ENCODE measurements around the gene FRMPD2.
"Not testable (repeated sequence)": the region's sequence is repeated elsewhere in the genome, so short reads cannot be mapped to it uniquely, and the experiment has no call there.

The FRMPD2 gene

GRCh38 chr10:48231699-48232315 is 42.7 kb downstream of the FRMPD2 start:
- DNase-seq (ENCODE audit: low read depth, low spot score) = no peak
- Histone ChIP-seq H3K9ac (ENCODE audit: insufficient read length, low read depth) (no peak overlapping the region), H3K4me3 (ENCODE audit: insufficient read length, low read depth) (no peak overlapping the region), H3K4me1 (ENCODE audit: insufficient read depth, insufficient read length) (no peaks in the 10 kb centered on the region), H3K9me3 (ENCODE audit: insufficient read depth, low read length) (no peaks in the 10 kb centered on the region), H3K27me3 (ENCODE audit: insufficient read depth, insufficient read length) (no peaks in the 10 kb centered on the region), H3K36me3 (ENCODE audit: insufficient read depth, insufficient read length, low read length) (no peaks in the 10 kb centered on the region)
- TF ChIP-seq SUZ12 (IDR thresholded peaks at IDR 0.05; ENCODE audit: extremely low read depth, insufficient read depth, insufficient read length) (no peak), ZNF274 (IDR thresholded peaks at IDR 0.05; ENCODE audit: low read depth, low read length) (no peak), YY1 (IDR thresholded peaks at IDR 0.05; ENCODE audit: insufficient read depth, insufficient read length) (no peak)

GRCh38 chr10:48231178-48231577 is 43.3 kb downstream of the FRMPD2 start:
- no peaks in the 10 kb centered on the region for H3K4me1 ChIP-seq (ENCODE audit: insufficient read depth, insufficient read length)
- no peaks in the 10 kb centered on the region for H3K27me3 ChIP-seq (ENCODE audit: insufficient read depth, insufficient read length)
- no peaks in the 10 kb centered on the region for H3K36me3 ChIP-seq (ENCODE audit: insufficient read depth, insufficient read length, low read length)
- TF ChIP-seq SUZ12 (IDR thresholded peaks at IDR 0.05; ENCODE audit: extremely low read depth, insufficient read depth, insufficient read length) = no peak
- TF ChIP-seq ZNF274 (IDR thresholded peaks at IDR 0.05; ENCODE audit: low read depth, low read length) = no peak
- TF ChIP-seq YY1 (IDR thresholded peaks at IDR 0.05; ENCODE audit: insufficient read depth, insufficient read length) = no peak
- H3K4me3 ChIP-seq (ENCODE audit: insufficient read length, low read depth) = no peak overlapping the region
- DNase-seq (ENCODE audit: low read depth, low spot score) = no peak
- no peaks in the 10 kb centered on the region for H3K9me3 ChIP-seq (ENCODE audit: insufficient read depth, low read length)
- H3K9ac ChIP-seq (ENCODE audit: insufficient read length, low read depth) = no peak overlapping the region

DNA sequence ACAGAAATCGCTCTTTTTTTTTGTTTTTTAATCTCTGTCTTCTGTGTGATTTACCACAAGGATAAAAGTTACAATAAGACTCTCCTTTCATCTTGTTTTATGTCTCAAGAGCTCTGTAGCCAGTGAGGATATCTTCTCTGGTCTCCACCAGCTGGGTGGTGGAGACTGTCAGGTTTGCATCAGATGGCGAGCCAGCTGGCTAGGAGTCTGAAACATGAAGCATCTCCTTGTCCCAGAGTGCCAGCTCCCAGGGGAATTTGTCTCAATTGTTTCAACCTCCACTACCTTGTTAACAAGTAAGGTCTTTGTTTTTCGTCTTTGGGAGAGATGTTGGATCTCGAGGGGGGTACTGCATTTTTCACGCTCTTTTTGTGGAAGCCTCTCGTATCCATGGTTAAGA is 47.3 kb downstream of the FRMPD2 start:
- H3K9me3 ChIP-seq (ENCODE audit: insufficient read depth, low read length) = no peaks in the 10 kb centered on the region
- H3K4me3 ChIP-seq (ENCODE audit: insufficient read length, low read depth) = no peak overlapping the region
- TF ChIP-seq ZNF274 (IDR thresholded peaks at IDR 0.05; ENCODE audit: low read depth, low read length) = no peak
- TF ChIP-seq SUZ12 (IDR thresholded peaks at IDR 0.05; ENCODE audit: extremely low read depth, insufficient read depth, insufficient read length) = no peak
- no peak for TF ChIP-seq YY1 (IDR thresholded peaks at IDR 0.05; ENCODE audit: insufficient read depth, insufficient read length)
- H3K36me3 ChIP-seq (ENCODE audit: insufficient read depth, insufficient read length, low read length) = no peaks in the 10 kb centered on the region
- no peak for DNase-seq (ENCODE audit: low read depth, low spot score)
- no peak overlapping the region for H3K9ac ChIP-seq (ENCODE audit: insufficient read length, low read depth)
- no peaks in the 10 kb centered on the region for H3K27me3 ChIP-seq (ENCODE audit: insufficient read depth, insufficient read length)
- no peaks in the 10 kb centered on the region for H3K4me1 ChIP-seq (ENCODE audit: insufficient read depth, insufficient read length)

DNA sequence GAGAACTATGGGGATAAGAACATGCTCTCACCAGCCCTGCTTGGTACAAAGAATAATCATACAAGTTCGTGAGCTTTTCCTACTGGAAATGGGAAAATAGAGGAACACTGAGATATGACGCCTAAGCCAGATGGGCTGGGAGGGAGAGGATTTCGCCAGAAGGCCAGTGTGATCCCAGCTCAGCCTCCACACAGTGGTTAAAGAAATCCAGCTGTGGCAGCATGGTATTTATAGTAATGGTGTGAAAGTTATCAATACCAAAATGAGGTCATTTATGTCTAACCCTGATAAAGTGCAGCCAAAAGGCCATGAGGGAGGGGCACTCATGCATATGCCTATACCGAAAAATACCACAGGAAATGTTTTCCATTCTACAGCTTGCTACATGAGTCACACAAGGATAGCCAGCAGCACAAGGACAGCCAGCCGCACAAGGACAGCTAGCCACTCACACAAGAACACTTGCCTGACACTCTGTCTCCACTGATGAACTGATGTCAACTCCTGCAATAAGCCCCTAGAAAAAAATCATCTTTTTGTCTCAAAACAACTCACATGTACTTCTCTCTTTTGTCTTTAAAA is 49.4 kb downstream of the FRMPD2 start:
- H3K36me3 ChIP-seq (ENCODE audit: insufficient read depth, insufficient read length, low read length) = no peaks in the 10 kb centered on the region
- H3K4me1 ChIP-seq (ENCODE audit: insufficient read depth, insufficient read length) = no peaks in the 10 kb centered on the region
- no peaks in the 10 kb centered on the region for H3K9me3 ChIP-seq (ENCODE audit: insufficient read depth, low read length)
- H3K9ac ChIP-seq (ENCODE audit: insufficient read length, low read depth) = no peak overlapping the region
- no peaks in the 10 kb centered on the region for H3K27me3 ChIP-seq (ENCODE audit: insufficient read depth, insufficient read length)
- no peak overlapping the region for H3K4me3 ChIP-seq (ENCODE audit: insufficient read length, low read depth)
- TF ChIP-seq SUZ12 (IDR thresholded peaks at IDR 0.05; ENCODE audit: extremely low read depth, insufficient read depth, insufficient read length) (no peak), YY1 (IDR thresholded peaks at IDR 0.05; ENCODE audit: insufficient read depth, insufficient read length) (no peak), ZNF274 (IDR thresholded peaks at IDR 0.05; ENCODE audit: low read depth, low read length) (no peak)
- DNase-seq (ENCODE audit: low read depth, low spot score) = no peak

GRCh38 chr10:48224296-48224695 is 50.2 kb downstream of the FRMPD2 start:
- no peak for TF ChIP-seq YY1 (IDR thresholded peaks at IDR 0.05; ENCODE audit: insufficient read depth, insufficient read length)
- Histone ChIP-seq H3K27me3 (ENCODE audit: insufficient read depth, insufficient read length) (no peaks in the 10 kb centered on the region), H3K36me3 (ENCODE audit: insufficient read depth, insufficient read length, low read length) (no peaks in the 10 kb centered on the region), H3K9me3 (ENCODE audit: insufficient read depth, low read length) (no peaks in the 10 kb centered on the region), H3K9ac (ENCODE audit: insufficient read length, low read depth) (no peak overlapping the region), H3K4me1 (ENCODE audit: insufficient read depth, insufficient read length) (no peaks in the 10 kb centered on the region), H3K4me3 (ENCODE audit: insufficient read length, low read depth) (no peak overlapping the region)
- no peak for DNase-seq (ENCODE audit: low read depth, low spot score)

DNA sequence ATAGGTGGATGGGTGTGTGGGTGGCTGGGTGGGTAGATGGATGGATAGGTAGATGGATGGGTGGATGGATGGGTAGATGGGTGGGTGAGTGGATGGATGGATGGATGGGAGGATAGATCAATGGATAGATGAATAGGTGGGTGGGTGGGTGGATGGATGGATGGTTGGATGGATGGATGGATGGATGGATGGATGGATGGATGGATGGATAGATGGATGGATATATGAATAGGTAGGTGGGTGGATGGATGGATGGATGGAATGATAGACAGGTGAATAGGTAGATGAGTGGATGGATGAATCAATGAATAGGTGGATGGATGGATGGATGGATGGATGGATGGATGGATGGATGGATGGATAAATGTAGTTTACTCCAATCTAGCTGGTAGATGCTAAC is 52.7 kb downstream of the FRMPD2 start:
- Histone ChIP-seq H3K27me3 (ENCODE audit: insufficient read depth, insufficient read length) (no peaks in the 10 kb centered on the region), H3K4me3 (ENCODE audit: insufficient read length, low read depth) (no peak overlapping the region), H3K36me3 (ENCODE audit: insufficient read depth, insufficient read length, low read length) (no peaks in the 10 kb centered on the region), H3K9me3 (ENCODE audit: insufficient read depth, low read length) (no peaks in the 10 kb centered on the region), H3K4me1 (ENCODE audit: insufficient read depth, insufficient read length) (no peaks in the 10 kb centered on the region), H3K9ac (ENCODE audit: insufficient read length, low read depth) (no peak overlapping the region)
- DNase-seq (ENCODE audit: low read depth, low spot score) = no peak
- TF ChIP-seq SUZ12 (IDR thresholded peaks at IDR 0.05; ENCODE audit: extremely low read depth, insufficient read depth, insufficient read length) (no peak), YY1 (IDR thresholded peaks at IDR 0.05; ENCODE audit: insufficient read depth, insufficient read length) (no peak), ZNF274 (IDR thresholded peaks at IDR 0.05; ENCODE audit: low read depth, low read length) (no peak)

DNA sequence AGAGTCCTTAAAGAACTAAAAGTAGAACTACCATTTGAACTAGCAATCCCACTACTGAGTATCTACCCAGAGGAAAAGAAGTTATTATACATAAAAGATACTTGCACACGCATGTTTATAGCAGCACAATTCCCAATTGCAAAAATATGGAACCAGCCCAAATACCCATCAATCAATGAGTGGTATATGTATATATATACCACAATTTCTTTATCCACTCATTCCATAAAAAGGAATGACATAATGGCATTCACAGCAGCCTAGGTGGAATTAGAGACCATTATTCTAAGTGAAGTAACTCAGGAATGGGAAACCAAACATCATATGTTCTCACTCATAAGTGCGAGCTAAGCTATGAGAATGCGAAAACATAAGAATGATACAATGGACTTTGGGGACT is 53.5 kb downstream of the FRMPD2 start:
- H3K4me1 ChIP-seq (ENCODE audit: insufficient read depth, insufficient read length); H3K9me3 ChIP-seq (ENCODE audit: insufficient read depth, low read length); H3K27me3 ChIP-seq (ENCODE audit: insufficient read depth, insufficient read length); DNase-seq (ENCODE audit: low read depth, low spot score); H3K9ac ChIP-seq (ENCODE audit: insufficient read length, low read depth); H3K36me3 ChIP-seq (ENCODE audit: insufficient read depth, insufficient read length, low read length); H3K4me3 ChIP-seq (ENCODE audit: insufficient read length, low read depth): not testable (repeated sequence)
